AG04449 (cell line): Measurements from ENCODE around the gene UPF3B.

Experiments used
- CTCF ChIA-PET: fragments of 350-600 bp; formaldehyde crosslinking; extraction: SDS; loops from one replicate; lab custom pipeline; 2021; ENCODE audit warnings: antibody characterized with exemption; lab: Yijun Ruan, JAX
- POLR2A ChIA-PET: fragments of 400-600, 350-600 bp; formaldehyde crosslinking; extraction: SDS; loops from one replicate; lab custom pipeline; 2020; ENCODE audit warnings: antibody characterized with exemption, inconsistent platforms; lab: Yijun Ruan, JAX
- DNase-seq: peaks from one replicate; pipeline ENCODE4 v3.0.0-alpha.2; 2010; ENCODE audit warnings: low read depth, low spot score
- H3K4me3 ChIP-seq: 2 replicates; pipeline ENCODE4 v1.5.1; 2011; ENCODE audit warnings: low read depth, mild to moderate bottlenecking, control low read depth, low read length
- CTCF ChIP-seq: IDR thresholded peaks from one replicate; pipeline ENCODE4 v1.5.1; 2011; ENCODE audit warnings: mild to moderate bottlenecking, moderate library complexity, low read length, control low read depth, inconsistent platforms; ENCODE audit not compliant: insufficient read depth; ENCODE audit errors: missing control alignments

The UPF3B gene

DNA sequence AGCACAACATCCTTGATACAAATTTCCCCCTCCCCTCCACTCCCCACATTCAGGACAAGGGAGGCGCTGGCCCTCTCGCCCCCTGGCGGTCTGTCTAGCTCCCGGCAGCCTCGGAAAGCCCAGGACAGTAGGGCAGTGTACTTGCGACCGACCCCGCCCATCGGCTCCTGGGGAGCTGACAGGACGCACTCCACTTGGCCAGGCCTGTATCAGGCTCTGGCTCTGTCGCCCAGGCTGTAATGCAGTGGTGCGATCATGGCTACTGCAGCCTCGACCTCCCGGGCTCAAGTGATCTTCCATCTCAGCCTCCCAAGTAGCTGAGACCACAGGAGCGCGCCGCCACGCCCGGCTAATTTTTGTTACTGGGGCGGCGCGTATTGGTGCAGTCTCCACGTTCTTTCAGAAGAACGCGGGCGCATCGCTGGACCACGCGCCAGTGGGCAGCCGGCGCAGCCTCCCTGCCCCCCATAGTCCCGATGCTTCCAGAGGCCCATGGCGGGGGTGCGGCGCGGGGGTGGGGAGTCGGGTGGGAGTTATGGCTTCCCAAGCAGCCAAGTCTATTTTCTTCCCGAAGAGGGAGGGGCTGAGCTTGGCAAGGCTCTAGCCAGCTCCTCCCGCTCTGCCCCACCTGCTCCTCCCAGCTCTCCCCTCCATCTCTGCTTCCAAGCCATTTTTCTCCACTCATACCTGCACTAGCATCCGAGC is 35.1 kb upstream of the UPF3B start:
- ChIA-PET POLR2A (no interaction called here), CTCF (interaction anchor here (1.3 to 2.4 kb wide), 3 partner anchors 10 to 372 kb away, joined by 4 to 10 read pairs (median 5); no protein-coding TSS in a partner anchor)
- peak; percentile 64 for TF ChIP-seq CTCF
- H3K4me3 ChIP-seq: peak overlapping the region; percentile 37
- no peak for DNase-seq

DNA sequence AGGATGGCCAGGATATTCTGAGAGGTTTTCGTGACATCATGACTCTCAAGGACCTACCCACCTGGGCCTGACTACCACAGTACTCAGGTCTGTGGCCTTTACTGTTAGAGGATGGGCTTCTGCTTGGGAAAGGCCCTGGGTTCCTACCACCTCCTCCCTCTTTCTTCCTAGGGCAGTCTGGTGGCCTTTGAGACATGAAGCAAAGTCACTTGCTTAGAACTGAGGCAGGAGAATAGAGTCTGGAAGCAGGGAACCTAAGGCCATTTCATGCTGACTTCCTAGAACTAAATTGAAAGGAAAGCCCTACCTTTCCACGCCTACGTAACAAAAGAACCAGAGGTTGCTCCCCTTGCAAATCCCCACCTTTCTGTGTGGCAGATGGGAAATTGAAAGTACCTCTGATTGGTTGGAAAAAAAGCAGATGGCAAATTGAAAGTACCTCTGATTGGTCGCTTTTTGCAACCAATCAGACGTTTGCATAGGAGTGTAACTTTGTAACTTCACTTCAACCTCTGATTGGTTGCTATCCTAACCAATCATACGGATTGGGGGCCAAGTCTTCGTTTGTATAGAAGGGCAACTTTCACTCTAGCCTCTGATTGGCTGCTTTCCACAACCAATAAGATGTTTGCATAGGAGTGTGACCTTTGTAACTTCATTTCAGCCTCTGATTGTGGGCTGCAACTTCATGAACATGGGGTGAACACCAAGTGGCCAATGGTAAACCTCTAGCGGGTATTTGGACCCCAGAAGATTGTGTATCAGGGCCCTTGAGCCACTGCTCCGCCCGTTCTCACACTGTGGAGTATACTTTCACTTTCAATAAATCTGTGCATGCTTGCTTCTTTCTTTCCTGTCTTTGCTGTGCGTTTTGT is 33.0 kb upstream of the UPF3B start:
- no peak for TF ChIP-seq CTCF
- no peak overlapping the region for H3K4me3 ChIP-seq
- CTCF ChIA-PET: interaction anchor here (2.4 kb wide), 1 partner anchor 8 kb away, joined by 10 read pairs; no protein-coding TSS in a partner anchor
- no peak for DNase-seq
- POLR2A ChIA-PET: no interaction called here

GRCh38 chrX:119880552-119881437 is 28.0 kb upstream of the UPF3B start:
- DNase-seq: no peak
- TF ChIP-seq CTCF: peak; percentile 64
- ChIA-PET CTCF (interaction anchor here (0.5 to 1.0 kb wide), 4 partner anchors 9 to 362 kb away, joined by 3 to 4 read pairs (median 3); partner anchors contain the start of genes NDUFA1 and RNF113A), POLR2A (no interaction called here)
- no peak overlapping the region for H3K4me3 ChIP-seq

DNA sequence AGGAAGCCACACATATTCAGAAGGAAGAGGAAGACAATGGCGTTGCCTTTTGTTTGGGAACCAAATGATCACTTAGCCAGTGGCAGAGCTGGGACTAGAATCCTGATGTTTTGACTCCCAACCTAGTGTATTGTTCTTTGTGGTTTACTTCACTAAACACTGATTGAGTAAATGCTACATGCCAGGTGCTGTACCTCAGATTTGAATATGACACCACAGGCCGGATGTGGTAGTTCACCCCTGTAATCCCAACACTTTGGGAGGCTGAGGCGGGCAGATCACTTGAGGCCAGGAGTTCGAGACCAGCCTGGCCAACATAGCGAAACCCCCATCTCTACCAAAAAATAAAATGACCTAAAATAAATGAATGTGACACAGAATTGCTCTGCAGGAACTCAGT is 27.3 kb upstream of the UPF3B start:
- no peak for DNase-seq
- TF ChIP-seq CTCF: no peak
- CTCF ChIA-PET: interaction anchor here (0.5 to 1.5 kb wide), 5 partner anchors 9 to 362 kb away, joined by 3 to 4 read pairs (median 3); partner anchors contain the start of genes NDUFA1, RNF113A and UPF3B
- no peak overlapping the region for H3K4me3 ChIP-seq
- POLR2A ChIA-PET: no interaction called here

- POLR2A ChIA-PET: no interaction called here
- TF ChIP-seq CTCF: no peak
- CTCF ChIA-PET: interaction anchor here (1.5 to 3.1 kb wide), 2 partner anchors 9 to 26 kb away, joined by 4 to 10 read pairs; partner anchors contain the start of gene UPF3B
- no peak overlapping the region for H3K4me3 ChIP-seq
- no peak for DNase-seq
These were observed 26.0 kb upstream of the UPF3B start for GRCh38 chrX:119878740-119879139.
